Measurements from ENCODE around the gene KNG1. TPM values are rescaled to one million over a fixed set of nuclear protein-coding genes. Genes with fewer than 3 reads are reported as not detected.

KNG1 gene
- total and polyA plus RNA-seq, 2 of the 8 experiments (the other 6 are each of a cell fraction or from before 2014, with no cell fraction given): 0.05 TPM; not detected in 1

DNA sequence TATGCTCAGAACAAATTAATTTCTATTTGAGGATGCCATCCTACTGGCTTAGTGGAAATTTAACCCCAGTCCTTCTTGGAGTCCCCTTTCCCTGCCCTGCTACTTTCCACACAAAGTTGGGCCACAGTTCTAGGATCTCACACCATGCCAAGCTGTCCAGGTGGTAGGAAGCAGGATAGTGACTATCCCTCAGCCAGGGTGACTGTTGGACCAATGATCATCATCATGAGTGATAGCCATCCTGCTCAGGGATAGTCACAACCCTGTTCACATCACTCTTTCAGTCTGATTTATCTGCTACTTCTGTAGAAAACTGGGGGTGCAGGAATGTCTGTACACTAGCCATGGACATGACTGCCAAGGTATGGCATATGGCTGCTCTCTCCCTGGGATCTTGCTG lies 38.6 kb upstream of the KNG1 start (continued):
- TF ChIP-seq, protein P1, sequence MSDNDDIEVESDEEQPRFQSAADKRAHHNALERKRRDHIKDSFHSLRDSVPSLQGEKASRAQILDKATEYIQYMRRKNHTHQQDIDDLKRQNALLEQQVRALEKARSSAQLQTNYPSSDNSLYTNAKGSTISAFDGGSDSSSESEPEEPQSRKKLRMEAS (IDR thresholded peaks at IDR 0.05): no peak
- TF ChIP-seq JUN (IDR thresholded peaks at IDR 0.05; ENCODE audit: low read depth, low read length) (no peak), SIX5 (IDR thresholded peaks at IDR 0.05; ENCODE audit: low read depth, low read length) (no peak), BACH1 (IDR thresholded peaks at IDR 0.05; ENCODE audit: low read length) (no peak)
- TF ChIP-seq, protein P2, sequence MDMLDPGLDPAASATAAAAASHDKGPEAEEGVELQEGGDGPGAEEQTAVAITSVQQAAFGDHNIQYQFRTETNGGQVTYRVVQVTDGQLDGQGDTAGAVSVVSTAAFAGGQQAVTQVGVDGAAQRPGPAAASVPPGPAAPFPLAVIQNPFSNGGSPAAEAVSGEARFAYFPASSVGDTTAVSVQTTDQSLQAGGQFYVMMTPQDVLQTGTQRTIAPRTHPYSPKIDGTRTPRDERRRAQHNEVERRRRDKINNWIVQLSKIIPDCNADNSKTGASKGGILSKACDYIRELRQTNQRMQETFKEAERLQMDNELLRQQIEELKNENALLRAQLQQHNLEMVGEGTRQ (IDR thresholded peaks at IDR 0.05; ENCODE audit: low read length): no peak

Measured in H1 (cell line).